CD4-positive, alpha-beta T cell treated with Interleukin-12 subunit alpha and Interleukin-12 subunit beta, for 1 hour (primary cell): ENCODE results near the gene KCNK3.
"Not testable (repeated sequence)": the region's sequence is repeated elsewhere in the genome, so short reads cannot be mapped to it uniquely, and the experiment has no call there.

Source experiments
- DNase-seq: peaks from one replicate; pipeline ENCODE4 v3.0.0-alpha.2; 2020

Gene KCNK3

DNA sequence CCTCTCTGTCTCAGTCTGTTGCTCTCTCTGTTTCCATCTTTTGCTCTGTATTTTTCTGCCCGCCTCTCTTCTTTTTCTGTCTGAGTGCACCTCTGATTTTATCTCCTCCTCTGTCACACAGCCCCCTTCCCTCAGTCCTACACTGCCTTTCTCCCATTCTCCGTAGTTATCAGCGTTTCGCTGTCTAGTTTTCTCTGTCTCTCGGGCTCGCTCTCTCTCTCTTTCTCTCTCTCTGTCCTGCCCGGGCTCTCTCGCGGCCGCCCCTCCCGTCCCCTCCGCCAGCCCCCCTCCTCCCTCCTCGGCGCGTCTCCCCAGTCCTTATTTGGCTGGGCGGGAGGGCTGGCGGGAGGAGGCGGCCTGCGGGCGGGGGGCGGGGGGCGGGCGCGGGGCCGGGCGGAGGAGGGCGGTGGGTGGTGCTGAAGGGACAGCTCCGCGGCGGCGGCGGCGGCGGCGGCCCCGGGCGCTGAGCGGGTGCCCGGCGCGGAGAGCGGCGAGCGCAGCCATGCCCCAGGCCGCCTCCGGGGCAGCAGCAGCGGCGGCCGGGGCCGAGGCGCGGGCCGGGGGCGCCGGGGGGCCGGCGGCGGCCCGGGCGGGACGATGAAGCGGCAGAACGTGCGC, at the start of gene KCNK3:
KCNK3 (plus strand) TSS at position 444 of the 618 bp plus-strand sequence; CDS start at position 598, 154 bp downstream.
- DNase-seq, result peak; percentile 21

DNA sequence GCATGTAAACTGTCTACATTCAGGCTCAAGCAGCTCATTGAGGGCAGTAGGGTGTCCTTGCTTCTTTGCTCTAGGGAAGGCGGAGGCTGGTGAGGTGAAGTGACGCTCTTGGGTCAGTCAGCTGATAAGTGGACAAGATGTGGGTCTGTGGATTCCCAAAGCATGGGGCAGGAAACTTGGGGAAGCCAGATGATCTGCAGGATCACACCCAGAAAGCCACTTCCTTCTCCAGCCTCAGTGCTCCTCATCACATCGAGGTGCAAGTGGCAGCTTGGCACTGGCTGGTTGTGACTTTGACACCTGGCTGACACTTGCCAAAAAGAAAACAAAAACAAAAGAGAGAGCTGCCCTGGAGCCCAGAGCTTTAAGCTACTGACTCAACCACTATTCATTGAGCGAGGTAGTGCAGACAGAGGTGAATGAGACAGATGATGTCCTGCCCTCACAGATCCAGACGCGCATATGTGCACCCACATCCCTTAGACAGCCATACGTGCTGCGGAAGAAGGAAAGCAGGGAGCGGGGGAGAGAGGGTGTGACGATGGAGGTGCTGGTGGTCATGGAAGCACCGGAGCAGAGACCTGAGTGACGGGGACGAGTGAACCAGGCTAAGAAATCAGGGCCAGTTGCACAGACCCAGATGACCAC, 48.2 kb upstream of the KCNK3 start:
- DNase-seq, result no peak

DNA sequence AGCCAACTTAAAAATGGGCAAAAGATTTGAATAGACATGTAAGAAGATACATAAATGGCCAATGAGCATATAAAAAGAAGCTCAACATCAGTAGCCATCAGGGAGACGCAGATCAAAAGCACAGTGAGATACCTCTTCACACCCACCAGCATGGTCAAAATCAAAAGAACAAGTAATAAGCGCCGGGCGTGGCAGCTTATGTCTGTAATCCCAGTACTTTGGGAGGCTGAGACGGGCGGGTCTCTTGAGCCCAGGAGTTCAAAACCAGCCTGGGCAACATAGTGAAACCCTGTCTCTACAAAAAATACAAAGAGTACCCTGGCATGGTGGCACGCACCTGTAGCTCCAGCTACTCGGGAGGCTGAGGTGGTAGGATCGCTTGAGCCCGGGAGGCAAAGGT, 46.8 kb upstream of the KCNK3 start:
- no peak for DNase-seq

GRCh38 chr2:26646986-26647672, 45.4 kb upstream of the KCNK3 start:
- DNase-seq, result no peak

DNA sequence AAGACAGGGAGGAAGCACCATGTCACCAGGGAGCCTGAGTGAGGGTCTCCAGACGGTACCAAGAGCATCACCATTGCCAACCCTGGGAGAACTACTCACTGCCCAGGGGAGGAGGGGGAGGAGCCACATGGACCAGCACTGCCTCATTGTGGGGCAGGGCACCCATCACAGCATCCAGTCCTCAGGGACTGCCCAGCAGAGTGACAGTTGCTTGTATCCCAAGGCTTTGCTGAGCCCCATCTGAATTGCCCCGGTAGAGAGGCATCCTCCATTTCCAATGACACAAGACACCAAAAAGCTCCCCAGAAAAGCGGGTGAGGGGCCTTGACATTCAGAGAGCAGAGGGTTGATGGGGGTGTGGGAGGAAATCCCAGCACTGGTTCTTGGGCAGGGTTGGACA, 44.5 kb upstream of the KCNK3 start:
- DNase-seq, result no peak

DNA sequence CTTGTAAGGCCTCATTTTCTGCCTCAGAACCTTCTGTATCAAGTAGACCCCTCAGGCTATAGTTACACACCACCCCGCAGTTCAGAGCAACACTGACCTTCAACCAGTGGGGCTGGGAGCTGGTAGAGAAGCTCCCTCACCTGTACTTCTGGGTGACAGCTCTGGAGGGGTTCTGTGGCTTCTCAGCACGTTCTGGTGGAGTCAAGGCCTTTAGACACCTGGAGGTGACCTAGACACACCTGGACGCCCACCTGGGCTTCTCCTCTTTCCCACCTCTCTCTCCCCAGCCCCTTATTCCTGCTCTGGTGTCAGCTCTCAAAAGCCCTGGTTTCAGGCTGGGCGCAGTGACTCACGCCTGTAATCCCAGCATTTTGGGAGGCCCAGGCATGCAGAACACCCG, 44.0 kb upstream of the KCNK3 start:
- DNase-seq, result no peak

DNA sequence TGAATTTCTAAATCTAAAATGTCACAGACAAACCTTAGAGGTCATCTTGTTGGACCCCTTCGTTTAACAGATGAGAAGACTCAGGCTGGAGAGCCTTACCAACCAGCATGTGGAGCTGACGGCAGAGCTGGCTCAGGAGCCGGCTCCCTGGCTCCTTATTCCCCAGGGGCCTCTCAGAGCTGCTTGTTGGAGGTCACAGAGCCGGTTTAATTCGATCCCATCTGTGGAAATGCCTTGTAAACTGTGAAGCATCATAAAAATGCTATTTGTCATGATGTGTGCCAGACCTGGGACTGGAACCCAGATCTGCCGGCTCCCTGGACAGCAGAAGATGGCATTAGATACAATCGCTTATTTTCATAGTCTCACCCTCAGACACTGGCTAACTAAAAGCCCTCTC, 43.2 kb upstream of the KCNK3 start:
- DNase-seq, result no peak

GRCh38 chr2:26649992-26650712, 42.4 kb upstream of the KCNK3 start:
- no peak for DNase-seq

DNA sequence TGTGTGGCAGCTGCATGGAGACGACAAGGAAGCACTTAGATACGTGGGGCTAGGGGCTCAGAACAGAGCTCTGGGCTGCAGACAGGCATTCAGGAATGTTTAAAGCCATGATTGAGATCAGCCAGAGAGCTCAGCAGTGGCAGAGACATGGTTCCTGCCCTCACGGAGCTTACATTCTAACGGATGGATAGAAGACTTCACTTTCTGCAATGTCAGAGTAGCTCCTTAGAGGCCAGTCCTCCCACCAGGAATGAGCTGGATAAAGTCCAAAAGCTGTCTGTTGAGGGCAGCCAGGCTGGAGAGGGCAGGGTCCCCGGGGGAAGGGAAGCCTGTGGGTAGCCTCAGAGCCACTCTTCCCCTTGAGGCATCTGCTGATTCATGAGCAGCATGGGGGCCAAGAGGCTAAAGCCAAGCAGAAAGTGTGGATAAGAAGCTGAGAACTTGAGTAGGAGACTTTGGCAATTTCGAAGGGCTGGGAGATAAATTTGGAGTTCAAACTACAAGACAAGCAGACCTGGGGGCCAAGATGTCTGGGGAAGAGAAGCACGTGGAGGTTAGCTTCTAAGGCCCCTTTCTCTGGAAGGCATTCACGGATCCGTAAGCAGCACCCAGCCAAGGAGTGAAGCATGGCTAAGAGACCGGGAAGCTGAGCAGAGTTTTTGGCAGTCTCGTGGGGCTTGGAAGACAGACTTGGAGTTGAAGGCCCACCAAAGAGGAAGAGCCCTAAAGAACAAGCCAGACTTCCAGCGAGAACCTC, 41.6 kb upstream of the KCNK3 start:
- no peak for DNase-seq

- no peak for DNase-seq
Measured at GRCh38 chr2:26651470-26651771, 41.1 kb upstream of the KCNK3 start.

GRCh38 chr2:26651799-26652198, 40.7 kb upstream of the KCNK3 start:
- no peak for DNase-seq

GRCh38 chr2:26652361-26653041, 40.0 kb upstream of the KCNK3 start:
- no peak for DNase-seq

- DNase-seq, result no peak
Measured at GRCh38 chr2:26653207-26654060, 39.1 kb upstream of the KCNK3 start.

- DNase-seq, result no peak
Measured at GRCh38 chr2:26654061-26654340, 38.5 kb upstream of the KCNK3 start.

DNA sequence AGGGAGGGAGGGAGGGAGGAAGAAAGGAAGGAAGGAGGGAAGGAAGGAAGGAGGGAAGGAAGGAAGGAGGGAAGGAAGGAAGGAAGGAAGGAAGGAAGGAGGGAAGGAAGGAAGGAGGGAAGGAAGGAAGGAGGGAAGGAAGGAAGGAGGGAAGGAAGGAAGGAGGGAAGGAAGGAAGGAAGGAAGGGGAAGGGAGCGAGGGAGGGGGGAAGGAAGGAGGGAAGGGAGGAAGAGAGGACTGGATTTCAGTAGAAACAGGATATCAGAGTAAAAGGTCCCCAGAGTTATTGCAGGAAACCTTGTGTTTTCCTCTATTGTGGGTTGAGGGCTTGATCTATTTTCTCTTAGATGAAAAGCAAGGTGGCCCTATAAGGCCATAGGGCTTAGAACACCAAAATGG, 37.4 kb upstream of the KCNK3 start:
- not testable (repeated sequence) for DNase-seq

DNA sequence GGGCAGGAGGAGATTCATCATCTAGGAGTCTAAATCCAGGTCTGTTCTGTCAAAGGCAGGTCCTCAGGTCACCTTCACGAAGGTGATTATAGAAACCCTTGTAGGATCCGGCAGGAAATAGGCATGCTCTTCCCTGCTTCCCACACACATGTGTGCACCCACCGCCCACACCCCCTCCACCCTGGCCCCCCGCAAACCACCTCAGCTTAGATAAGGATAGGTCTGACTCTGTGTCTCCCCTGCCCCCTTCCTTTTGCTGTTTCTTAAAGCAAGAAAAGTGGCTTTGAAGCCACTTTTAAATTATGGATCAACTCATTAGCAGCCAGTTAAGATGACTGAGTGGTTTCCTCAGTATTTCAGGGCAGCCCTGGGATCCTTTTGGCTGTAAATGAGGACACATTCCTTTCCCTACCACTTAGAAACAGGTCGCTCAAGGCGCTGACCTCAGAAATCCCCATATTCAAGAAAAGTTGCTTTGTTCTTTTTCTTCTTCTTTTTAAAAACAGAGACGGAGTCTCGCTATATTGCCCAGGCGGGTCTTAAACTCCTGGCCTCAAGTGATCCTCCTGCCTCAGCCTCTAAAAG, 36.8 kb upstream of the KCNK3 start:
- no peak for DNase-seq

DNA sequence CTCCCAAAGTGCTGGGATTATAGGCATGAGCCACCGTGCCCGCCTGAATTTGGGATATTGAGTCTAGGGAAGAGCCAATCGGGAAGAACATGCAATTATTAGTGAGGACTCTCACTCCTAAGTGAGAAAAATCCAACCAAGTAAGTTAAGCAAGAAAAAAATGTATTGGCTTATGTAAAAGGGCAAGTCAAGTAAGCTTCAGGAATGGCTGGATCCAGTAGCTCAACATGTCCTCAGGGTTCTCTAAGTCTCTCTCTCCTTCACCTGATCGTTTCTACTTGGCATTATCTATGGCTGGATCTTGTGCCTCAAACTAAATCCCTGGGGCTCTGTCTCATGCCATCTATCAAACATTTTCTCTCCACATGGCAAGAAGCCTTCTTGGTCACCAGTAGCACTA, 35.3 kb upstream of the KCNK3 start:
- DNase-seq, result no peak

DNA sequence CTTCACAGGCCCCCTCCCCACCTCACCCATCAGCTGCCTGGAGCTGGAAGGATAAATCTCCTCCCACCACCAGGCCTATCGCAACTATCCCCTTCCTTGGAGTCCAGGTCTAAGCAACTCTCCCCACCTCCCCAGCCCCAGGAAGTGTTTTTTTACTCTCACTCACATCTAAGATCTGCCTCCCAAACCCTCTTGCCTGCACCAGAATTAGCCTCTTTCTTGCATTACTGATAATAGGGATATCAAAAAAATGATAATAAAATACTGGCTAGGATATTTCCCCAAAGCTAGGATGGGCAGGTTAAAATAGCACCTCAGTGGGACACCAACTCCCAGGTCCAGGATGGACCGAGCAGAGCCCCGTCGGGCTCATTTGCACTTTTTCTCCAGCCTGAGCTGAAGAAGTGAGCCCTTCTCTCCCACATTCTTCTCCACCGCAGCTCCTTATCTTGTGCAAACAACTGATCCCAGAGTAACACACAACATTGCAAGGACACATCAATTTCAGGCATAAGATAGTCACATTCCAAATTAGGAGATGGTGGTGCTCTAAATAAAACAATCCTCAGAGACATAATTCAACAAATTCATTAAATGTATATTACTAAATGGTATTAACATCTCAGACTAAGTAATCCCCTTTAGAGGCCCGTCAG, 33.7 kb upstream of the KCNK3 start:
- no peak for DNase-seq

DNA sequence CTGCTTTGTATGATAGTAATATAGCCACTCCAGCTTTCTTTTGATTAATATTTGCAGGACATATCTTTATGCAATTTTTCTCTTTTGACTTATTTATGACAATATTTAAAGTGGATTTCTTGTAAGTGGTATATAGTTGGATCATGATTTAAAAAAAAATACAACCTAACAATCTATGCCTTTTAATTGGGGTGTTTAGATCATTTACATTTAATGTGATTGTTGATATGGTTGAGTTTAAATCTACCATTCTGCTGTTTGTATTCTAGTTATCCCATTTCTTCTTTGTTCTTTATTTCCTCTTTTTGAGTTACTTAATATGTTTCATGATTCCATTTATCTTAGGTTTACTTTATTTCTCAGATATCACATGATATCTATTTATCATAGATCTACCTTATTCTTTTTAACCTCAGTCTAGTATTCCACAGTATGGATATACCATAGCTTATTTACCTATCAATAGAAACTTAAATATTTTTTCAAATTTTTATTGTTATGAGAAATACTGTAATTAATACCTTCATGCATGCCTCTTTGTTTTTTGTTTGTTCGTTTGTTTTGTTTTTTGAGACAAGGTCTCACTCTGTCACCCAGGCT, 32.1 kb upstream of the KCNK3 start:
- no peak for DNase-seq

DNA sequence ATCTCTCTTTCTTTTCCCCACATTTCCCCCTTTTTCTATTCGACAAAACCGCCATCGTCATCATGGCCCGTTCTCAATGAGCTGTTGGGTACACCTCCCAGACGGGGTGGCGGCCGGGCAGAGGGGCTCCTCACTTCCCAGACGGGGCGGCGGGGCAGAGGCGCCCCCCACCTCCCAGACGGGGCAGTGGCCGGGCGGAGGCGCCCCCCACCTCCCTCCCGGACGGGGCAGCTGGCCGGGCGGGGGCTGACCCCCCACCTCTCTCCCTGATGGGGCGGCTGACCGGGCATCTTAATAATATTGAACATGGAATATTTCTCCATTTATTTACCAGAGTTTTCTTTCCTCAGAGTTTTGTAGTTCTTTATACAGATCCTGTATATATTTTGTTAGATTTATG, 27.2 kb upstream of the KCNK3 start:
- not testable (repeated sequence) for DNase-seq
